SK-N-SH treated with all-trans-retinoic acid at 6 μM for 48 hours (cell line): ENCODE measurements around the gene PRSS53.

ENCODE experiments used
- ATAC-seq: fragments of 200-7000 bp; cut with Tn5 transposase; 3 replicates; pipeline ENCODE4 v1.9.1; 2020; ENCODE audit warnings: mild to moderate bottlenecking, moderate library complexity
- ARNTL ChIP-seq: fragments of 450-650 bp; formaldehyde crosslinking; IDR thresholded peaks from 2 replicates; pipeline ENCODE4 v1.5.0; 2020; ENCODE audit warnings: low read depth, mild to moderate bottlenecking, moderate library complexity, borderline replicate concordance
- BACH2 ChIP-seq: fragments of 250-450 bp; sonication (Bioruptor Pico); IDR thresholded peaks from 2 replicates; pipeline ENCODE4 v1.9.0; 2021; ENCODE audit warnings: mild to moderate bottlenecking, borderline replicate concordance
- CSDC2 ChIP-seq: fragments of 250-450 bp; sonication (Bioruptor Pico); IDR thresholded peaks from 2 replicates; pipeline ENCODE4 v1.5.0; 2020; ENCODE audit warnings: mild to moderate bottlenecking, moderate library complexity
- GLIS3 ChIP-seq: fragments of 250-450 bp; sonication (Bioruptor Pico); IDR thresholded peaks from 2 replicates; pipeline ENCODE4 v1.5.0; 2020; ENCODE audit warnings: mild to moderate bottlenecking, moderate library complexity
- ISL1 ChIP-seq: fragments of 250-450 bp; sonication (Bioruptor Pico); IDR thresholded peaks from 2 replicates; pipeline ENCODE4 v2.1.2; 2022; ENCODE audit warnings: mild to moderate bottlenecking, moderate library complexity
- OSR1 ChIP-seq: fragments of 250-450 bp; sonication (Bioruptor Pico); IDR thresholded peaks from 2 replicates; pipeline ENCODE4 v1.8.0; 2022; ENCODE audit warnings: moderate library complexity, mild to moderate bottlenecking, inconsistent platforms
- PPARA ChIP-seq: fragments of 250-450 bp; sonication (Bioruptor Pico); IDR thresholded peaks from 2 replicates; pipeline ENCODE4 v1.5.0; 2020; ENCODE audit warnings: mild to moderate bottlenecking, borderline replicate concordance
- RARB ChIP-seq: fragments of 250-450 bp; sonication (Bioruptor Pico); IDR thresholded peaks from 2 replicates; pipeline ENCODE4 v1.8.0; 2021; ENCODE audit warnings: mild to moderate bottlenecking, moderate library complexity
- SNAI2 ChIP-seq: fragments of 250-450 bp; sonication (Bioruptor Pico); IDR thresholded peaks from 2 replicates; pipeline ENCODE4 v1.5.0; 2020; ENCODE audit warnings: mild to moderate bottlenecking, moderate library complexity
- TCF4 ChIP-seq: fragments of 250-450 bp; sonication (Bioruptor Pico); IDR thresholded peaks from 2 replicates; pipeline ENCODE4 v1.8.0; 2021; ENCODE audit warnings: mild to moderate bottlenecking, moderate library complexity, borderline replicate concordance
- TOX ChIP-seq: fragments of 250-450 bp; sonication (Bioruptor Pico); IDR thresholded peaks from 2 replicates; pipeline ENCODE4 v1.8.0; 2021; ENCODE audit warnings: mild to moderate bottlenecking, moderate library complexity, borderline replicate concordance
- ZC3H10 ChIP-seq: fragments of 250-450 bp; sonication (Bioruptor Pico); IDR thresholded peaks from 2 replicates; pipeline ENCODE4 v1.5.1; 2021; ENCODE audit warnings: mild to moderate bottlenecking, moderate library complexity
- ZFP3 ChIP-seq: fragments of 250-450 bp; sonication (Bioruptor Pico); IDR thresholded peaks from 2 replicates; pipeline ENCODE4 v1.5.0; 2020; ENCODE audit warnings: mild to moderate bottlenecking, moderate library complexity
- ZFP30 ChIP-seq: fragments of 450-650 bp; formaldehyde crosslinking; IDR thresholded peaks from 2 replicates; pipeline ENCODE4 v1.5.0; 2022; ENCODE audit warnings: mild to moderate bottlenecking, moderate library complexity
- ZNF565 ChIP-seq: fragments of 450-650 bp; formaldehyde crosslinking; conservative IDR thresholded peaks from 2 replicates; pipeline ENCODE4 v1.5.0; 2020; ENCODE audit warnings: low read depth, mild to moderate bottlenecking, moderate library complexity
- ZNF70 ChIP-seq: fragments of 450-650 bp; formaldehyde crosslinking; IDR thresholded peaks from 2 replicates; pipeline ENCODE4 v1.5.0; 2020; ENCODE audit warnings: mild to moderate bottlenecking, moderate library complexity
- ZNF8 ChIP-seq: fragments of 450-650 bp; formaldehyde crosslinking; IDR thresholded peaks from 2 replicates; pipeline ENCODE4 v1.5.0; 2020; ENCODE audit warnings: mild to moderate bottlenecking, moderate library complexity
- TF ChIP-seq, protein P1 (sequence below): fragments of 250-450 bp; sonication (Bioruptor Pico); IDR thresholded peaks from 2 replicates; pipeline ENCODE4 v1.8.0; 2020; ENCODE audit warnings: mild to moderate bottlenecking, moderate library complexity, borderline replicate concordance
- TF ChIP-seq, protein P2 (sequence below): fragments of 250-450 bp; sonication (Bioruptor Pico); IDR thresholded peaks from 2 replicates; pipeline ENCODE4 v1.5.1; 2020; ENCODE audit warnings: low read depth, mild to moderate bottlenecking, moderate library complexity
- TF ChIP-seq, protein P3 (sequence below): fragments of 250-450 bp; sonication (Bioruptor Pico); IDR thresholded peaks from 2 replicates; pipeline ENCODE4 v1.5.1; 2021; ENCODE audit warnings: mild to moderate bottlenecking, moderate library complexity
- TF ChIP-seq, protein P4 (sequence below): fragments of 250-450 bp; sonication (Bioruptor Pico); IDR thresholded peaks from 2 replicates; pipeline ENCODE4 v1.8.0; 2021; ENCODE audit warnings: low read depth, mild to moderate bottlenecking, moderate library complexity, borderline replicate concordance
- TF ChIP-seq, protein P5 (sequence below): fragments of 250-450 bp; sonication (Bioruptor Pico); IDR thresholded peaks from 2 replicates; pipeline ENCODE4 v1.5.0; 2020; ENCODE audit warnings: mild to moderate bottlenecking, moderate library complexity

The PRSS53 gene

DNA sequence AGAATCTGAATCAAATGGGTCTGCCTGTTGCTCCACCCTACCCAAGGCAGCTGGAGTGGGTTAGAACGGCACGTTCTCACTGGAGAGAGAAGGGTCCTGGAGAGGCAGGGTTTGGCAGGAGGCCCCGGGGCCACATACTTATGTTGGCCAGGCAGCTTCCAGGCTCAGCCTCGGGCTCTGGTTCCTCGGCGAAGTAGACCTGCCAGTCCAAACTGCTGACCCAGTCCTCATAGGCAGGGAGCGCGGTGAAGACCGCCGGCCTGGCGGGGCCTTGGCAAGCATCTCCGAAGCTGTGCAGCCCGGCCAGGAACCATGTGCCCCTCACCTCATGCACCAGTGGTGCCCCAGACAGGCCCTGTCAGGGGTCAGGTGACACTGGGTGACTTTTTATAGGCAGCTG lies 4.8 kb downstream of the PRSS53 start:
- TF ChIP-seq ZNF565 (CRISPR knock-in tag), result no peak
- TF ChIP-seq, protein P1, sequence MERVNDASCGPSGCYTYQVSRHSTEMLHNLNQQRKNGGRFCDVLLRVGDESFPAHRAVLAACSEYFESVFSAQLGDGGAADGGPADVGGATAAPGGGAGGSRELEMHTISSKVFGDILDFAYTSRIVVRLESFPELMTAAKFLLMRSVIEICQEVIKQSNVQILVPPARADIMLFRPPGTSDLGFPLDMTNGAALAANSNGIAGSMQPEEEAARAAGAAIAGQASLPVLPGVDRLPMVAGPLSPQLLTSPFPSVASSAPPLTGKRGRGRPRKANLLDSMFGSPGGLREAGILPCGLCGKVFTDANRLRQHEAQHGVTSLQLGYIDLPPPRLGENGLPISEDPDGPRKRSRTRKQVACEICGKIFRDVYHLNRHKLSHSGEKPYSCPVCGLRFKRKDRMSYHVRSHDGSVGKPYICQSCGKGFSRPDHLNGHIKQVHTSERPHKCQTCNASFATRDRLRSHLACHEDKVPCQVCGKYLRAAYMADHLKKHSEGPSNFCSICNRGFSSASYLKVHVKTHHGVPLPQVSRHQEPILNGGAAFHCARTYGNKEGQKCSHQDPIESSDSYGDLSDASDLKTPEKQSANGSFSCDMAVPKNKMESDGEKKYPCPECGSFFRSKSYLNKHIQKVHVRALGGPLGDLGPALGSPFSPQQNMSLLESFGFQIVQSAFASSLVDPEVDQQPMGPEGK (CRISPR knock-in tag), result no peak
- no peak for TF ChIP-seq CSDC2 (CRISPR knock-in tag)
- TF ChIP-seq PPARA (CRISPR knock-in tag), result no peak
- TF ChIP-seq ZC3H10 (CRISPR knock-in tag), result no peak
- no peak for TF ChIP-seq TOX
- TF ChIP-seq ZFP30, result no peak
- no peak for TF ChIP-seq ZNF8
- no peak for TF ChIP-seq ARNTL (CRISPR knock-in tag)
- TF ChIP-seq TCF4 (CRISPR knock-in tag), result no peak
- TF ChIP-seq, protein P2, sequence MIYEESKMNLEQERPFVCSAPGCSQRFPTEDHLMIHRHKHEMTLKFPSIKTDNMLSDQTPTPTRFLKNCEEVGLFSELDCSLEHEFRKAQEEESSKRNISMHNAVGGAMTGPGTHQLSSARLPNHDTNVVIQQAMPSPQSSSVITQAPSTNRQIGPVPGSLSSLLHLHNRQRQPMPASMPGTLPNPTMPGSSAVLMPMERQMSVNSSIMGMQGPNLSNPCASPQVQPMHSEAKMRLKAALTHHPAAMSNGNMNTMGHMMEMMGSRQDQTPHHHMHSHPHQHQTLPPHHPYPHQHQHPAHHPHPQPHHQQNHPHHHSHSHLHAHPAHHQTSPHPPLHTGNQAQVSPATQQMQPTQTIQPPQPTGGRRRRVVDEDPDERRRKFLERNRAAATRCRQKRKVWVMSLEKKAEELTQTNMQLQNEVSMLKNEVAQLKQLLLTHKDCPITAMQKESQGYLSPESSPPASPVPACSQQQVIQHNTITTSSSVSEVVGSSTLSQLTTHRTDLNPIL (CRISPR knock-in tag), result no peak
- no peak for TF ChIP-seq ISL1
- TF ChIP-seq, protein P3, sequence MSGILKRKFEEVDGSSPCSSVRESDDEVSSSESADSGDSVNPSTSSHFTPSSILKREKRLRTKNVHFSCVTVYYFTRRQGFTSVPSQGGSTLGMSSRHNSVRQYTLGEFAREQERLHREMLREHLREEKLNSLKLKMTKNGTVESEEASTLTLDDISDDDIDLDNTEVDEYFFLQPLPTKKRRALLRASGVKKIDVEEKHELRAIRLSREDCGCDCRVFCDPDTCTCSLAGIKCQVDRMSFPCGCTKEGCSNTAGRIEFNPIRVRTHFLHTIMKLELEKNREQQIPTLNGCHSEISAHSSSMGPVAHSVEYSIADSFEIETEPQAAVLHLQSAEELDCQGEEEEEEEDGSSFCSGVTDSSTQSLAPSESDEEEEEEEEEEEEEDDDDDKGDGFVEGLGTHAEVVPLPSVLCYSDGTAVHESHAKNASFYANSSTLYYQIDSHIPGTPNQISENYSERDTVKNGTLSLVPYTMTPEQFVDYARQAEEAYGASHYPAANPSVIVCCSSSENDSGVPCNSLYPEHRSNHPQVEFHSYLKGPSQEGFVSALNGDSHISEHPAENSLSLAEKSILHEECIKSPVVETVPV, result no peak
- TF ChIP-seq BACH2, result no peak
- TF ChIP-seq, protein P4, sequence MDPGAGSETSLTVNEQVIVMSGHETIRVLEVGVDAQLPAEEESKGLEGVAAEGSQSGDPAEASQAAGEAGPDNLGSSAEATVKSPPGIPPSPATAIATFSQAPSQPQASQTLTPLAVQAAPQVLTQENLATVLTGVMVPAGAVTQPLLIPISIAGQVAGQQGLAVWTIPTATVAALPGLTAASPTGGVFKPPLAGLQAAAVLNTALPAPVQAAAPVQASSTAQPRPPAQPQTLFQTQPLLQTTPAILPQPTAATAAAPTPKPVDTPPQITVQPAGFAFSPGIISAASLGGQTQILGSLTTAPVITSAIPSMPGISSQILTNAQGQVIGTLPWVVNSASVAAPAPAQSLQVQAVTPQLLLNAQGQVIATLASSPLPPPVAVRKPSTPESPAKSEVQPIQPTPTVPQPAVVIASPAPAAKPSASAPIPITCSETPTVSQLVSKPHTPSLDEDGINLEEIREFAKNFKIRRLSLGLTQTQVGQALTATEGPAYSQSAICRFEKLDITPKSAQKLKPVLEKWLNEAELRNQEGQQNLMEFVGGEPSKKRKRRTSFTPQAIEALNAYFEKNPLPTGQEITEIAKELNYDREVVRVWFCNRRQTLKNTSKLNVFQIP, result no peak
- no peak for TF ChIP-seq RARB (CRISPR knock-in tag)
- TF ChIP-seq SNAI2, result no peak
- TF ChIP-seq GLIS3 (CRISPR knock-in tag), result no peak
- TF ChIP-seq ZFP3, result no peak
- TF ChIP-seq ZNF70 (CRISPR knock-in tag), result no peak
- no peak for ATAC-seq

DNA sequence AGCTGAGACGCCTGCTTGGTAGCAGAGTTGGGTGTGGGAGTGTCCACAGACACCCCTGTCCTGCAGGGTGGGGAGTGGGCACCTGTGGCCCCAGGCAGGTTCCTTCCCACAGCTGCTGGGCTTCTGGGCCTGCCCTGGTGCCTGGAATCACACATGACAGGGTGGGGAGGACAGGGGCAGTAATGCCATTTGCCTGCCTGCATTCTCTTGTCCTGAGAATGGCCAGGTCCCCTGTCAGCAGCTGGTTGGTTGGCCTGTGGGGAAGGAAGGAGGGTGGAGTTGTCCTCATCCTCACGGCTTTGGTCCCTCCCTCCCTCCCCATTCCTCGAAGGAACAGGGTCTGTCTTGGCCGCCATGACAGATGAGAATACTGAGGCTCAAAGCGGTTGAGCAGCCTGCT lies 5.2 kb downstream of the PRSS53 start:
- TF ChIP-seq, protein P2 (CRISPR knock-in tag), result no peak
- TF ChIP-seq TOX (no peak), ZC3H10 (CRISPR knock-in tag) (no peak), ZNF70 (CRISPR knock-in tag) (no peak), GLIS3 (CRISPR knock-in tag) (no peak), ISL1 (no peak), OSR1 (CRISPR knock-in tag) (no peak), ZFP30 (no peak), SNAI2 (no peak)
- TF ChIP-seq, protein P3, result no peak
- TF ChIP-seq, protein P4, result no peak
- TF ChIP-seq, protein P5, sequence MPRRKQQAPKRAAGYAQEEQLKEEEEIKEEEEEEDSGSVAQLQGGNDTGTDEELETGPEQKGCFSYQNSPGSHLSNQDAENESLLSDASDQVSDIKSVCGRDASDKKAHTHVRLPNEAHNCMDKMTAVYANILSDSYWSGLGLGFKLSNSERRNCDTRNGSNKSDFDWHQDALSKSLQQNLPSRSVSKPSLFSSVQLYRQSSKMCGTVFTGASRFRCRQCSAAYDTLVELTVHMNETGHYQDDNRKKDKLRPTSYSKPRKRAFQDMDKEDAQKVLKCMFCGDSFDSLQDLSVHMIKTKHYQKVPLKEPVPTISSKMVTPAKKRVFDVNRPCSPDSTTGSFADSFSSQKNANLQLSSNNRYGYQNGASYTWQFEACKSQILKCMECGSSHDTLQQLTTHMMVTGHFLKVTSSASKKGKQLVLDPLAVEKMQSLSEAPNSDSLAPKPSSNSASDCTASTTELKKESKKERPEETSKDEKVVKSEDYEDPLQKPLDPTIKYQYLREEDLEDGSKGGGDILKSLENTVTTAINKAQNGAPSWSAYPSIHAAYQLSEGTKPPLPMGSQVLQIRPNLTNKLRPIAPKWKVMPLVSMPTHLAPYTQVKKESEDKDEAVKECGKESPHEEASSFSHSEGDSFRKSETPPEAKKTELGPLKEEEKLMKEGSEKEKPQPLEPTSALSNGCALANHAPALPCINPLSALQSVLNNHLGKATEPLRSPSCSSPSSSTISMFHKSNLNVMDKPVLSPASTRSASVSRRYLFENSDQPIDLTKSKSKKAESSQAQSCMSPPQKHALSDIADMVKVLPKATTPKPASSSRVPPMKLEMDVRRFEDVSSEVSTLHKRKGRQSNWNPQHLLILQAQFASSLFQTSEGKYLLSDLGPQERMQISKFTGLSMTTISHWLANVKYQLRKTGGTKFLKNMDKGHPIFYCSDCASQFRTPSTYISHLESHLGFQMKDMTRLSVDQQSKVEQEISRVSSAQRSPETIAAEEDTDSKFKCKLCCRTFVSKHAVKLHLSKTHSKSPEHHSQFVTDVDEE (CRISPR knock-in tag), result no peak
- no peak for ATAC-seq
